GM18517 (cell line): ENCODE data around the gene SMURF2.
A peak's percentile ranks its signal among the peaks of the same experiment; 100 is the strongest.

Experiments used
- ATAC-seq: cut with Tn5 transposase; IDR thresholded peaks from one replicate; pipeline ENCODE4 v1.9.1; 2021; ENCODE audit warnings: mild to moderate bottlenecking, moderate library complexity; ENCODE audit not compliant: unreplicated experiment

Gene SMURF2

DNA sequence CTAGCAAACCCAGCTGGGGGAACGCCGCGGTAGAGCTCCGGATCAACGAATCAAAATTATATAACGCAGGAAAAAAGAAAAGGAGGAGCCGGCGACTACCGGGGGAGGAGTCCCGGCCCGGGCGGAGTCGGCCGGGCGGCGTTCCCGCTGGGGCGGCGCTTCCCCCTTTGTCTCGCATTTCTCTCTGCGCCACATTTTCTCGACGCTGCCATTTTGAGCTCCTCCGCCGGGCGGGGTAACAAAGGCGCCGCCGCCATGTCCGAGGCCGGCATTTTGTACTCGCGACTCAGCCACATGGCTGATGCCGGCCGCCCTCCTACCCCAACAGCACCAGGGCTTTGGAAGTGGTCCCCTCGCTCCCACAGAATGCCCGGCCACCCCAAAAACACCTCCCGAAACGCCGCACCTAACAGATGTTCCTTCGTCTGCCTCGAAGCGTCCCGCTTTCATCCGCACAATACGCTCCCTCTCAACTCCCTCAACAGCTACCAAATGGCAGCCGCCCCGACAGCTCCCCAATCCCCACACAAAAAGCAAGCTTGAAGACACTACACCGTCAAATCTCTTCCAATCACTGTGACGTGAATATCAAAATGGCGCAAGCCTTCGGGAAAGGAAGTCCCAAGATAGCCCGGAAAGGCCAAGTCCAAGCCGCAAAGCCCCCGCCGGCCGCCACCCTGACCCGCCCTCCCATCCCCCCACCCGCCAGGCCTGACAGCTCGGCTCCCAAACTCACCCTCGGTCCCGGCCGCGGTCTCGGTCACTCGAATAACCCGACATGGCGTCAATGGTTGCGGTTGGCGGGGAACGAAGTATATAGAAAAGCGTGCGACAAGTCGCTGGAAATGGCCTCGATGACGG lies 156.5 kb downstream of the SMURF2 start:
- no peak for ATAC-seq

DNA sequence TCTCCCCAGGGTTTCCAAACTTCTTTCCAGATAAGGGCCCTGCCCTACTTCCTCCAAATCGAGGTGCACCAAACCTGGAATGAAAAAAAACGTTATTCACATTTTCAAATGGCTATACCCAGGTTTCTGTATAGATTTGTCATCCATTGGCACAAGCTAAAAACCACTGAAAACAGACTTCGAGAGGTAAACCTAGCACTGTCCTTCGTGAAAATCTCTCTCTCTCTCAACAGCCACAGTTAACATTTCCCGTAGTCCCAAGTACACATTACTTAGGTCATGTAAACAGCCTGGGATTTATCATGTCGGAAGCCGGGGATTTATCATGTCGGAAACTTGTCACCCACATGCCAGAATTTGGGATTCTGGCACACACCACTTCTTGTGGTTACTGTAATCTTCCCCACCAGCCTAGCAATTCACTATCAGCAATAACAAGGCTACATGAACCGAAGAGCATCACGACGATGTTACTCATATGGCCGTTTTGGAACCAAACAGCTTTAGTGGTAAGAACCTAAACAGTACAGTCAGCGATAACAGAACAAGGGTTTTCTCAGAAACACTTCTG lies 157.3 kb downstream of the SMURF2 start:
- no peak for ATAC-seq

DNA sequence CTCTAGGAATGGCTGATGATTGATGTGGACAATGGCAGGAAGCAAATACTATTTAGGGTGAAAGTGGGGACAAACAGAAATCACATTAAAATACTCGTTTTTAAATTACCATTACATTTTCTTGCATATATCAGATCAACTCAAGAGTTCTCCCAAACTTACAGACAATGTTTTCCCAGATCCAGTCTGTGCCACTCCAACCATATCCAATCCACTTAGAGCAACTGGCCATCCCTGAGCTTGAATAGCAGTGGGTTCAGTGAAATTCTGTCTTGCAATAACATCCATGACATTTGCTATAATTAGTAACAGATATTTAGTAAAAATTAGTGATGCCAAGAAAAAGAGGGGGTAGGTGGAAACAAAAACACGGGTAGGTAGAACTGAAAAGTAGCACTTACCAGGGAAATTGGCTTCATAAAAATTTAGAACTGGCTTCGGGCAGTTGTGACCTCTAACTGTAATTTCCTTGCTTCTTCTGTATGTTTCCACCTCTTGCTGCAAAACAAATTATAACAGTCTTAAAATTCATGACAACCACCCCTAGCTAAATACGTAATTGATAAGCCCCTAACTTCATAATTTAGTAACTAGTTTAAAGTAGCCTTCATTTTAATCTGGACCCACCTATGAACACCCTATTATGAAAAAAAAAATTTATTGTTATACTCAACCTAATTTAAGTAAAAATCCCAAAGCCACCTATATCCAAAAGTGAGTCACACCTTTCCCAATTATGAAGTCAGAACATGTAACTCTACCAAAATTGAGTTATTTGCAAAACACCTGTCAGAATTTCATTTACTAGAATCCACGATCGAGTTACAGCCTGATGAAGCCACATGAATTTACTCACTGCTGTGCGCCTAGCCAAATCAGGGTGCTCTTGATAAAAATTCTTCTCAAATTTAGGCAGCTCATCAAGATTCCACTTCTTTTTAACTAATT lies 158.0 kb downstream of the SMURF2 start:
- ATAC-seq = no peak

DNA sequence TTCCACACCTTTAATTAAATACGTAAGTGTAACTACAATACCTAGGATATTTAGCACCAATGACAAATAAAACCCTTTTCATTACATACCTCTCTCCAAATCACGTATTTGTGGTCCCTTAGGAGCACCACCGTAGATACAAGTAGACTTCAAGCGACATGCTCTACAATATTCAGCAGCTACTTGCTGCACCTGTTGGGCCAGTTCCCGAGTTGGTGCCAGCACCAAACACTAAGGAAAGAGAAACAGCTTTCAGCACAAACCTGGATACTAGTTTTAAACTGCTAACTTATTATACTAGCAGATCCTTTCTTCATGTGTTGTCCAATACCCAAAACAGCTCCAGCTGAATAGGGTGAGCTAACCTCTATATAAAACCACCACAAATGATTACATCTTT lies 158.8 kb downstream of the SMURF2 start:
- ATAC-seq = no peak

DNA sequence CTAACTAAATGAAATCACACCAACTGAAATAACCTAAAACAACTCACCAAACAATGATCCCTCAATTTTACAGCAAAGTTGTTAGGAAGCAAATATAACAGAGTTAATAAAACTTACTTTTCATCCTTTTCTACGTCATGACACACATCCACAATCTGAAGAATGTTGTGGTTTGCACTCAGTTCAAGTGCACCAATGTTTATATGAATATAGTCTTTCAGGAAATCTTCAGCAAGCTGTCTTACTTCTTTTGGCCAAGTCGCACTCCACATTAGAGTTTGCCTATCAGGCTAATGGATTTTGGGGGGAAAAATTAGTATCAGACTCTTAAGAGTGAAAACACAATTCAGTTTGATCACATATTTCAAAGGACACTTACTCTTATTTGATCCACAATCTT lies 159.3 kb downstream of the SMURF2 start:
- no peak for ATAC-seq

DNA sequence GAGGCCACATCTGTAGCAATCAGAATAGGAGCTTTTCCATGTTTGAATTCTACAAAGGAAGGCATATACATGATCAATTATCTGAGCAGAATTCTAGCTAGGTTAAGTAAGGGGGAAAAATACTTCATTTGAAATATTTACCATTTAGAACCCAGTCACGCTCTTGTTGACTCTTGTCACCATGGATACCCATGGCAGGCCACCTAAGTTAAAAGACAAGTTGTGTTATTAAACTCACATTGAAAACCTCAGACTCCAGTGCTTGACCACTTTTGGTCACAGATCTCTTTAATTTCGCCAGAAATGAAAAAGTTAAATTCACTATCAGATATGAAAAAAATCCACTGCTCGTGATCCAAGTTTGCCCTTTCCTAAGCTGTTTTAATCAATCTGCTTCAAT lies 160.1 kb downstream of the SMURF2 start:
- no peak for ATAC-seq

DNA sequence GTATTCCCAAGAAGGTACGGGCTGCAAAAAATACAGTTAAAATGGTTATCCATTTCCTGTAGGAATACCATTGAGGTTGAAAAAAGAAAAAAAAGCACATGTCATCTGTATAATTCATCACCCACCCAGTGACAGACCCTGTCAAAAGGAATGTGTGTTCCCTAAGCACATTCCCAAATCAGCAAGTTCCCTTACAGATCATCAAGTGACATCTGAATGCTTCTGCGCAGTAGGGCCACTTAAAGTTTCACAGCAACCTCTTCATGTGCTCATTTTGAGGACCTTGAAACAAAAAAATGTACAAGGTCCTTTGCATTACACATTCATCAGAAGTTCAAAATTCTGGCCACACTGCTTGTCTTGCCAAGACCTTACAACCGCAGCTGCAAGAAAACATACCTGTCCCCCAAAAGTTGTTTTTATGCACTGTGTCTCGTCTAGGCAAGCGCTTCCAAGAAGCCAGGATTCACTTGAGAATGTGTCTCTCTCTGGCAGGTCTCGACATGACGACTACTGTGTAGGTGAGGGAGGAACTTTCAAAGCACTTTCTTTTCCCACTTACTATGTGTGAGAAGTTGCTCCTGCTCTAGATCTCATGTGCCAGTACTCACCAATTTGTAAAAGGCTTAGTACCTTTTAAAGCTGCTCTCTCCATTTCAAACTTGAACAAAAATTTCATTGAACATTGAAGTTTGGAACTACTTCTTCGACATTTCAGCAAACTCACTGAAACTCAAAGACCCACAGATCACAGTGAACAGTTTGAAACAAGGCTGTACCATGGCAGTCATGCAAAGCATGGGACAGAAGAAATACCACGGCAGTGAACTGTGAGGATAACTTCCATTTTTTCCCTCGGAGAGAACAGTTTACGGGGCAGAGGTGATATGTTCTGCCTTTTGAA lies 161.0 kb downstream of the SMURF2 start:
- ATAC-seq = no peak

DNA sequence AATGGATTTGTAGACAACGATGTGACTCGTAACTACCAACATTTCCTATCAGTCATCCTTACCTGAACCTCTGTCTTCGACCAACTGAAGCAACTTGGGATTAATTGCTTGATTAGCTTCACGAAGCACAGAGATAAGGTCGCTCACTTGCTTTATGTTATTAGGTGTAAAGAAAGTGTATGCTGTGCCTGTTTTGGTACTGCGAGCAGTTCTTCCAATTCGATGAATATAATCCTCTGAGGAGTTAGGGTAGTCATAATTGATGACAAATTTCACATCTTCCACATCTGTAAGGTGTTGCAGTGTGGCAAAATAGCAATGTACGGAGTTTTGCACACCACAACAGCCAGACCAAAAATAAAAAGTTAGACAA lies 161.6 kb downstream of the SMURF2 start:
- ATAC-seq = no peak

DNA sequence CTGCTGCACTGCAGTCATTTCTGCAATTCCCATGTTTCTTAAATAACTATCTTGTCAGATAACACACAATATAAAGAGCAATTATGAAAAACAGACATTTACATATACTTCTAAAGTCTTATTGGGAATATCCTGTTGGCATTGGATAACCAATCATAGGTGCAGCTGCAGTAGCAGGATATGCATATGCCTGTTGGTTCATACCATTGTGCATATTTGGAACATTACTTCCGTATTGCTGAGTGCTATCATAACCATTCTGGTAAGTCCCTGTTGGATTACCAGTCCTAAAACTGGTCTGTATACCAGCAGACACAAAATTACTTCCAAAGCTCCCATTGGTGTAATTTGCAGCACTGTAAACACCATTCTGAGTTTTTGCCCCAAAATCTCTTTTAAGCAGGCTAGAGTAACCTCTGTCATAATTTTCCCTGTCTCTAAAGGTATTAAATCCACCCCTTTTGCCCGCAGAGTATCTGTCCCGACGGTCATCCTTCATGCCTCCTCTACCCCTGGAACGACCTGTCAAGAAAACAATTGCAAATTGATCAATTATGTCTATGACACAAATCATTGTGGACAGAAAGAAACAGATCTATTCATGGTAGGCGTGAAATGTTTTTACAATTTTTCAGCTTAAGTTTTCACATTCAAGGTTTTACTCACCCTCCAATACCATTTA lies 162.2 kb downstream of the SMURF2 start:
- no peak for ATAC-seq

DNA sequence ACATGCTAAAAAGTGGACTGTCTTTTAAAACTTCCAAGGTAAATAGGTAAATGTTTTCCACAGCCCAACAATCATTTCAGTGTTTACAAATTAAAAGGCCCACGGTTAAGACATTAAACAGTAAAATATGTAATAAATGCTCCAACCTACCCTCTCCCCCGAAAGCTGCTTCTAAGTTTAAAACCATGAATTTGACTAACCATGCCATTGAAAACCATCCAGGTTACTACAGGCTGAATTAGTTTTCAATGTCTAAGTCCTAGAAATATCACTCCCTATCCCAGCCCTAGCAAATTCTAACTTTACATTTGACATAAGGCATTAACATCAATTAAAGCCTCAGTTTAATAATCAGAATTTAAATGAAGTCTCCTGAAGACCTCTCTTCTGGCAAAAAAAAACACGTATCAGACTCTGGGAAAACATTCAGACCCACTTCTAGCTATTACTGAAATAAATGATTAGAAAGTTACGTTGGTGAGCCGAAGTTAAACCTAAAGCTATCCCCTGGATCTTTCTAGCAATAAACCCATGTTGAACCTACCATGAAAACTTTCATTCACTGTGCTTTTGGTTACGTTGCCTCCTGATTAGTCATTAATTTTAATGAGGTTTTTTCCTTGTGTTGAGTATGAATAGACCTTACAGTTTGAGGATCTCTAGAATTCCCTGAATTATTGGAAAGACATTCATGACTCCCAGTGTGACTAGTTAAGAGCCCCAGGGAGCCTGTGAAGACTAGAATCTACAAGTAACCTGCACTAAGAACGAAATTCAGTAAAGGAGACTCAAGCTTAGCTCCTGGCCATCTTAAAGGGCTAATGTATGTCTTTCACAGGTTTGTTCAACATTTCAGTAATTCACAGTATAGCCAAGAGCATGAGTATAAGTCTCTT lies 163.6 kb downstream of the SMURF2 start:
- ATAC-seq = no peak

DNA sequence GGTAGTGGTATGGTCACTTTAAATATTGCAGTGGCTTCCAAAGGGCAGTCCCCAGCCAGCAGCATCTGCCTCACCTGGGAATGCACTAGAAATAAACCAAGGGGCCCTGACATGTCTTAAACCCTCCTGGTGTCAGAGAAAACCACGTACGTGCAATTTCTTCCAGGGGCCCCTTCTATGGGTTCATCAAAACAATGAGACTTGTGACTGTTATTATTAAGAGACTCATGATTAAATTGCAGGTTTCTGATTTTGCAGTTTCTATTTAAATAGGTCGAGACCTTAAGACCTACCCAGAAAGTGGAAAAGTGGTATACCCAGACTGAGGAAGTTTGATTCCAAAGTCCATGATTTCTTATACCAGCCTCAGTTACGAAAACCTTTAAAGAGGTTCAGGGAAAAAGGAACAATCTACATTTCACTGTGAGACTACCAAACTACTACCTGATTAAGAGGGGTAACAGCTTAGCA lies 164.5 kb downstream of the SMURF2 start:
- no peak for ATAC-seq

DNA sequence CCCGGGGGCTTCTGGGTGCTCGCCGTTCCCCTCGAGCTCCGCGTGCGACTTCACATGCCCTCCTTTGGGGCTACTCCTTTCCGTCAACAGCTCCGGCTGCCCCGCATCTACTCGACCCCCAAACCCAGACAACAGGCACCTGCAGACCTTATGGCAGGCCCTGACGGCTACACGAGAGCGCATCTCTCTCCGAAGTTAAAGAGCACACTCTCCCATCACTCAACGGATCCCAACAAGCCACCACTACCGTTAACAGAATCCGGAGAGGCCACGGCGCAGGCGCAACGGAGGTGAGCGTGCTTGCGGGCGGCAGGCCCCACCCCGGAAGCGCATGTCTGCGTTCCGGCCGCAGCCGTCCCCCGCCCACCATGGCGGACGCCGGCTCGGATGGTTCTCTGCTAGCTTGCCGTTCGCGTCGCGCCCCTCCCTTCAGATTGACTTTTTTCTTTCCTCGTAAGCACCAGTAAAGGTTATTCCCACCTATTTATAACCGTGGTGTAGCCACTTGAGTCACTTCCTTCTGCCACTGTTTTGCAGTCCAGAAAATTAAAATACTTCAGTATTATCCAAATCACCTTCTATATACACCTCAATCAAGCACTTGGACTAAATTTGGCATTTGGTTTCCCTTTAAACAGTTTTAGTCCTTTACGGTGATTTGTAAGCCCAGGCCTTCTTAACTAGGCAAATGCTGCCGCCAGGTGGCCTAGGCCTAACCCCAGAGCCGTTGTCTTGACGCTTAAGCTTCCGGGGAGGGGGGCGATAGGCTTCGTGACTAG lies 165.1 kb downstream of the SMURF2 start, which contains the start of gene POLG2:
POLG2 (minus strand) TSS at position 269 of the 779 bp plus-strand sequence; CDS start at position 183, 86 bp downstream.
- peak; percentile 69 for ATAC-seq

DNA sequence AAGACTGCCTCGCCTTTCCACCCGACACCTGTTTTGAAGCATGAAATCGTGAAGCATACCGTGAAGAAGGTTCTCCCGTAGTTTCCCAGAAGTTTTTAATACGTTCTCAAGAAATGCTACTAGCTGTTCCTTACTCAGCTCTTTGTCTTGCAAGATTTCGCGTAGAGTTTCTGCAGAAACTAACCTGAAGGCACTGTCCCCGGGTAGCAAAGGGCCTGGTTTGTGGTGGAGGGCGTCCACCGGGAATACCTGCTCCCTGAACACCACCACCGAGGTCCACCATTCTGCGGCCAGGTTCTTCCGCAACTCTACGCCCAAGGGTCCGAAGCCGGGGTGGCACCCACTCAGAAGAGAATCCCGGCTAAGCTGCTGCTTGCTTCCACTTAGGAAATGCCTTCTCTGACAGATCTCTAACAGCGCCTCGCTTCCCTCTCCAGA lies 165.7 kb downstream of the SMURF2 start:
- no peak for ATAC-seq
